Caco-2 (cell line): ENCODE measurements around the gene ABHD17C. TPM values are rescaled to one million over a fixed set of nuclear protein-coding genes. Genes with fewer than 3 reads are reported as not detected.

Experiments used
- BruUV-seq: library from RNA; stranded (reverse); fragments of 400-500 nt; replicated peaks from 2 replicates; lab custom pipeline; 2021; lab: Mats Ljungman, UMichigan
- CTCF ChIA-PET: fragments of 300-600 bp; sonication (Branson Sonifier 250); formaldehyde crosslinking; loops from one replicate; lab custom pipeline; 2022; ENCODE audit warnings: antibody characterized with exemption; lab: Charles Lee
- POLR2A ChIA-PET: fragments of 300-600 bp; sonication (Branson Sonifier 250); formaldehyde crosslinking; loops from one replicate; lab custom pipeline; 2022; ENCODE audit warnings: antibody characterized with exemption; lab: Charles Lee
- DNase-seq, 2 experiments: peaks; one replicate each; pipeline versions ENCODE4 v3.0.0 to v3.0.0-alpha.2; 2020 to 2022
- H3K27me3 ChIP-seq: replicated peaks from 2 replicates; pipeline ENCODE4 v1.6.0; 2011; ENCODE audit warnings: low read length; ENCODE audit not compliant: control insufficient read depth, insufficient read depth
- H3K36me3 ChIP-seq: 2 replicates; pipeline ENCODE4 v1.5.1; 2011; ENCODE audit warnings: low read length; ENCODE audit not compliant: control insufficient read depth, insufficient read depth
- H3K4me1 ChIP-seq: fragments of 250-450 bp; sonication (Bioruptor Pico); 2 replicates; pipeline ENCODE4 v1.5.1; 2020; ENCODE audit warnings: mild to moderate bottlenecking
- H3K4me3 ChIP-seq: 2 replicates; pipeline ENCODE4 v1.5.1; 2011; ENCODE audit warnings: low read depth, mild to moderate bottlenecking, control low read depth, low read length
- H3K9me3 ChIP-seq: fragments of 250-450 bp; sonication (Bioruptor Pico); 2 replicates; pipeline ENCODE4 v1.5.1; 2020; ENCODE audit warnings: mild to moderate bottlenecking, moderate library complexity
- H3K27ac Mint-ChIP-seq: one replicate; pipeline ENCODE4 v1.8.0; 2022; ENCODE audit warnings: mixed read lengths; ENCODE audit not compliant: unreplicated experiment
- H3K27me3 Mint-ChIP-seq: one replicate; pipeline ENCODE4 v1.8.0; 2022; ENCODE audit warnings: mixed read lengths; ENCODE audit not compliant: insufficient read depth, unreplicated experiment
- H3K36me3 Mint-ChIP-seq: one replicate; pipeline ENCODE4 v1.8.0; 2022; ENCODE audit warnings: mild to moderate bottlenecking, mixed read lengths; ENCODE audit not compliant: insufficient read depth, unreplicated experiment
- H3K4me1 Mint-ChIP-seq: one replicate; pipeline ENCODE4 v1.8.0; 2022; ENCODE audit warnings: low read depth, mixed read lengths; ENCODE audit not compliant: unreplicated experiment
- H3K4me3 Mint-ChIP-seq: one replicate; pipeline ENCODE4 v1.8.0; 2022; ENCODE audit warnings: mild to moderate bottlenecking, moderate library complexity, mixed read lengths; ENCODE audit not compliant: unreplicated experiment
- H3K9me3 Mint-ChIP-seq: one replicate; pipeline ENCODE4 v1.8.0; 2022; ENCODE audit warnings: mixed read lengths; ENCODE audit not compliant: unreplicated experiment
- CTCF ChIP-seq, 2 experiments: fragments of 200-600 bp in 1 of 2; IDR thresholded peaks; 1 replicate in 1 of 2; 2 replicates in 1 of 2; pipeline versions ENCODE4 v1.5.1 to v1.8.0; 2011 to 2022; ENCODE audit warnings: antibody characterized with exemption in 1 of 2, control low read depth in 1 of 2, inconsistent platforms in 1 of 2, low read depth in 1 of 2, low read length in 1 of 2, mild to moderate bottlenecking in 1 of 2, moderate library complexity in 1 of 2; ENCODE audit not compliant: insufficient read depth in 1 of 2, severe bottlenecking in 1 of 2, unreplicated experiment in 1 of 2
- intact Hi-C: fragments of 100-400 bp; cut with micrococcal nuclease; formaldehyde crosslinking; loops from one replicate; pipeline ENCODE4 v1.10.0; 2022; ENCODE audit not compliant: unreplicated experiment
- total RNA-seq: library from RNA; stranded (reverse); gene quantifications from 2 replicates; pipeline ENCODE4 v1.2.3, GENCODE V29; 2022

The ABHD17C gene
- total RNA-seq, 1 experiment from 2014 or later, result 25.0 TPM

- Histone ChIP-seq H3K27me3 (no peaks in the 10 kb centered on the region), H3K4me1 (peaks cover 5% of the 10 kb centered on the region; the same call in 1 of the 2 replicates), H3K36me3 (no peaks in the 10 kb centered on the region), H3K4me3 (no peak overlapping the region), H3K9me3 (no peaks in the 10 kb centered on the region)
- CTCF ChIA-PET, result interaction anchor here (0.6 kb wide), 1 partner anchor 126 kb away, joined by 3 read pairs; no protein-coding TSS in a partner anchor
- peak; percentile 48 to 62 for DNase-seq
- Mint-ChIP-seq H3K36me3 (no peaks in the 10 kb centered on the region), H3K4me3 (peak overlapping the region; percentile 25), H3K27ac (peak overlapping the region; percentile 59), H3K27me3 (no peaks in the 10 kb centered on the region), H3K4me1 (peaks cover 18% of the 10 kb centered on the region), H3K9me3 (no peaks in the 10 kb centered on the region)
- intact Hi-C loops, result no loop called here
- POLR2A ChIA-PET, result no interaction called here
- no TSS peak for BruUV-seq
- TF ChIP-seq CTCF (IDR thresholded peaks at IDR 0.05; ENCODE audit: insufficient read depth in 1 of 2, low read depth in 1 of 2, low read length in 1 of 2, severe bottlenecking in 1 of 2, unreplicated experiment in 1 of 2), result no peak
Observed at GRCh38 chr15:80709542-80709941, 14.4 kb downstream of the ABHD17C start.

- H3K9me3 ChIP-seq, result no peaks in the 10 kb centered on the region
- Mint-ChIP-seq H3K9me3 (no peaks in the 10 kb centered on the region), H3K4me3 (no peak overlapping the region), H3K27me3 (no peaks in the 10 kb centered on the region), H3K36me3 (no peaks in the 10 kb centered on the region), H3K4me1 (peaks cover 18% of the 10 kb centered on the region), H3K27ac (peak overlapping the region; percentile 59)
- ChIA-PET POLR2A (no interaction called here), CTCF (no interaction called here)
- no TSS peak for BruUV-seq
- no peaks in the 10 kb centered on the region for H3K36me3 ChIP-seq
- no peak overlapping the region for H3K4me3 ChIP-seq
- intact Hi-C loops, result no loop called here
- no peak for TF ChIP-seq CTCF (IDR thresholded peaks at IDR 0.05; ENCODE audit: insufficient read depth in 1 of 2, low read depth in 1 of 2, low read length in 1 of 2, severe bottlenecking in 1 of 2, unreplicated experiment in 1 of 2)
- H3K27me3 ChIP-seq, result no peaks in the 10 kb centered on the region
- H3K4me1 ChIP-seq, result peaks cover 5% of the 10 kb centered on the region; the same call in 1 of the 2 replicates
- no peak for DNase-seq
Observed at GRCh38 chr15:80710635-80711554, 15.8 kb downstream of the ABHD17C start.

- no peaks in the 10 kb centered on the region for H3K27me3 ChIP-seq
- H3K4me3 ChIP-seq, result no peak overlapping the region
- DNase-seq, result no peak
- no peak overlapping the region for H3K4me3 Mint-ChIP-seq
- no peaks in the 10 kb centered on the region for H3K27me3 Mint-ChIP-seq
- H3K4me1 Mint-ChIP-seq, result peaks cover 18% of the 10 kb centered on the region
- CTCF ChIA-PET, result no interaction called here
- POLR2A ChIA-PET, result no interaction called here
- no peaks in the 10 kb centered on the region for H3K9me3 Mint-ChIP-seq
- H3K4me1 ChIP-seq, result peaks cover 5% of the 10 kb centered on the region; the same call in 1 of the 2 replicates
- no peak overlapping the region for H3K27ac Mint-ChIP-seq
- no peaks in the 10 kb centered on the region for H3K9me3 ChIP-seq
- TF ChIP-seq CTCF (IDR thresholded peaks at IDR 0.05; ENCODE audit: insufficient read depth in 1 of 2, low read depth in 1 of 2, low read length in 1 of 2, severe bottlenecking in 1 of 2, unreplicated experiment in 1 of 2), result no peak
- intact Hi-C loops, result no loop called here
- BruUV-seq, result no TSS peak
- no peaks in the 10 kb centered on the region for H3K36me3 ChIP-seq
- no peaks in the 10 kb centered on the region for H3K36me3 Mint-ChIP-seq
Observed at GRCh38 chr15:80711886-80712285, 16.8 kb downstream of the ABHD17C start.
